Kidney glomerular epithelial cell (primary cell): ENCODE results near the gene UCP3.

Source experiments
- DNase-seq: peaks from one replicate; lab custom pipeline; 2025; lab: John Stamatoyannopoulos, UW

UCP3 gene

DNA sequence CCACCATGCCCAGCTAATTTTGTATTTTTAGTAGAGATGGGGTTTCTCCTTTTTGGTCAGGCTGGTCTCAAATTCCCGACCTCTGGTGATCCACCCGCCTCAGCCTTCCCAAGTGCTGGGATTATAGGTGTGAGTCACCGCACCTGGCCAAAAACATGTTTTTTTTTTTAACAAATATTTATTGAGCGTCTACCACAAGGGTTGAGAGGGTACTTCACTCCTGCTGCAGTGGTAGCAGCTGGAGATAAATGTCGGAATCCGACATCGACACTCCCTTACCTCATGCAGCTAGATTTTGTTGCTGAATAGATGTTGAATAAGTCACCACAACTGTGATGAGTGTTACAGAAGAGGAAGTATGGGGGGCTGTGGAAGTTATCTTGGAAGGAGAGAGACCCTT is 57.1 kb downstream of the UCP3 start:
- peak; percentile 35 for DNase-seq

- peak; percentile 46 for DNase-seq
Measured at GRCh38 chr11:73950869-73951710, 57.8 kb downstream of the UCP3 start, which contains the start of gene DNAJB13. TSS of gene DNAJB13 (plus strand) at chr11:73951026. CDS start at chr11:73951070, 44 bp downstream.
